HG03457 (cell line): ENCODE data around the gene ACTR3.
"Not testable (repeated sequence)": the region's sequence is repeated elsewhere in the genome, so short reads cannot be mapped to it uniquely, and the experiment has no call there.

Experiments
- ATAC-seq: cut with Tn5 transposase; IDR thresholded peaks from one replicate; pipeline ENCODE4 v1.9.1; 2021; ENCODE audit warnings: moderate number of reproducible peaks; ENCODE audit not compliant: unreplicated experiment

The ACTR3 gene

GRCh38 chr2:113899166-113899565 is 9.3 kb downstream of the ACTR3 start:
- no peak for ATAC-seq

- no peak for ATAC-seq
Measured at GRCh38 chr2:113901943-113902342, 12.1 kb downstream of the ACTR3 start.

- no peak for ATAC-seq
Measured at GRCh38 chr2:113905886-113906285, 16.0 kb downstream of the ACTR3 start.

GRCh38 chr2:113906647-113907046 is 16.8 kb downstream of the ACTR3 start:
- ATAC-seq = no peak

- no peak for ATAC-seq
Measured at GRCh38 chr2:113907297-113907696, 17.4 kb downstream of the ACTR3 start.

GRCh38 chr2:113910110-113910717 is 20.3 kb downstream of the ACTR3 start:
- no peak for ATAC-seq

GRCh38 chr2:113910967-113911678 is 21.2 kb downstream of the ACTR3 start:
- ATAC-seq = no peak

GRCh38 chr2:113915082-113915819 is 25.4 kb downstream of the ACTR3 start:
- ATAC-seq = no peak

- no peak for ATAC-seq
Measured at GRCh38 chr2:113918229-113918628, 28.3 kb downstream of the ACTR3 start.

- no peak for ATAC-seq
Measured at GRCh38 chr2:113920996-113921395, 31.1 kb downstream of the ACTR3 start.

- no peak for ATAC-seq
Measured at GRCh38 chr2:113922335-113922734, 32.4 kb downstream of the ACTR3 start.

GRCh38 chr2:113922784-113923183 is 32.9 kb downstream of the ACTR3 start:
- no peak for ATAC-seq

- ATAC-seq = no peak
Measured at GRCh38 chr2:113925884-113926283, 36.0 kb downstream of the ACTR3 start.

- no peak for ATAC-seq
Measured at GRCh38 chr2:113926314-113926713, 36.4 kb downstream of the ACTR3 start.

GRCh38 chr2:113930448-113930847 is 40.6 kb downstream of the ACTR3 start:
- ATAC-seq = no peak

- no peak for ATAC-seq
Measured at GRCh38 chr2:113937501-113937900, 47.6 kb downstream of the ACTR3 start.

- no peak for ATAC-seq
Measured at GRCh38 chr2:113940891-113941290, 51.0 kb downstream of the ACTR3 start.

- ATAC-seq = not testable (repeated sequence)
Measured at GRCh38 chr2:113945784-113946183, 55.9 kb downstream of the ACTR3 start.

- not testable (repeated sequence) for ATAC-seq
Measured at GRCh38 chr2:113950906-113951305, 61.0 kb downstream of the ACTR3 start.

GRCh38 chr2:113961000-113961399 is 71.1 kb downstream of the ACTR3 start:
- ATAC-seq = no peak

GRCh38 chr2:113962692-113963480 is 73.0 kb downstream of the ACTR3 start:
- ATAC-seq = no peak
